ENCODE measurements around the gene TCEANC. TPM values are rescaled to one million over a fixed set of nuclear protein-coding genes. Genes with fewer than 3 reads are reported as not detected.

Gene TCEANC
- total RNA-seq, 6 experiments from 2014 or later, result 0.99 to 1.7 (median 1.1) TPM

DNA sequence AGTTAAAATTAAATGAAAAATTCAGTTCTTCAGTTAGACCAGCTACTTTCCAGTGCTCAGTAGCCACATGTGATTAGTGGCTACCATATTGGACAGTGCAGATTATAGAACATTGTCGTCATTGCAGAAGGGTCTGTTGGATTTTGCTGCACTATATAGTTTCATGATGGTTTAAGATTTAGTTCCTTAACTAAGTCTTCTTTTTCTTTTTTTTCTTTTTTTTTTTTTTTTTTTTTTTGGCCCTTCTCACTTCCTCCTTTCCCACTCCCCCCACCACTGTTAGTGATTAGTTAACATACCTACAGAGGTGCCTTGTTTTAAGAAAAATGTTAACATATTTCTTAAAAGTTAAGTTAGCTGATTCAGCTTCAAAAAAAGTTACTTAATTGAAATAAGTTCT, 45.0 kb downstream of the TCEANC start:
- TF ChIP-seq CTCF (IDR thresholded peaks at IDR 0.05), result no peak
- DNase-seq, result no peak

GRCh38 chrX:13698432-13698831, 45.5 kb downstream of the TCEANC start:
- DNase-seq, result no peak
- H3K36me3 Mint-ChIP-seq (ENCODE audit: low read depth), result no peaks in the 10 kb centered on the region
- H3K27ac Mint-ChIP-seq, result no peak overlapping the region
- H3K4me1 Mint-ChIP-seq (ENCODE audit: low read depth), result peaks cover 35% of the 10 kb centered on the region
- no peak for TF ChIP-seq CTCF (IDR thresholded peaks at IDR 0.05)
- no peak overlapping the region for H3K4me3 Mint-ChIP-seq
- no peaks in the 10 kb centered on the region for H3K27me3 Mint-ChIP-seq (ENCODE audit: insufficient read depth)
- no peaks in the 10 kb centered on the region for H3K9me3 Mint-ChIP-seq

More for the DNA sequence above, 45.0 kb downstream of the TCEANC start:
- no peaks in the 10 kb centered on the region for H3K9me3 Mint-ChIP-seq
- no peaks in the 10 kb centered on the region for H3K36me3 Mint-ChIP-seq (ENCODE audit: low read depth)
- H3K27ac Mint-ChIP-seq, result no peak overlapping the region
- H3K4me1 Mint-ChIP-seq (ENCODE audit: low read depth), result peaks cover 39% of the 10 kb centered on the region
- no peaks in the 10 kb centered on the region for H3K27me3 Mint-ChIP-seq (ENCODE audit: insufficient read depth)
- no peak overlapping the region for H3K4me3 Mint-ChIP-seq

DNA sequence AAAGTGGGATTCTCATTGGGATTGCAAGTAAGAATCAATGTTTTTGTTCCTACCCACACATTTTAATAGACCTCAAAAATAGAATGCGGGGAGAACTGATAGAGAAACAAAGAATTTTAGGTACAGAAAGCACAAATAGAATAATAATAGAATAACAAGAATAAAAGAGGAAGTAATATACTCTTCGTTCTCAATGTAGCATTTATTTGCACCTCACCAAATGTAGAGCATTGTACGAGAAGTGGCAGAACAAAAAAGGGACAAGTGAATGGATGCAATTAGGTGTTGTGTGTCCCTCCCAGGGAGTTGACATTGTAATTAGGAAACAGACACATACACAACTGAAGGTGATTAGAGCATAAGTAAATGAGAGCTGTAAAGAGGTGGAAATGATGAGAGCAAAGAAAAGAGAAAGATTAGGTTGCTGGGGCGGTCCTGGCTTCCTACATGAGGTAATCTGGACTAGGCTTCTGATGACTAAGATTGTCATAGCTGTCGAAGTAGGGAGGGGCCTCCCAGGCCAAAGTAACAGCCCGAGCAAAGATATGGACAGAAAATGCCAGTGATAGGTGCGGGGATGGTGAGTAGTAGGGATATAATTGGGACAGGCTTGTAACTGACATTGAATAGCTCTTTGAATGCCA, 46.4 kb downstream of the TCEANC start:
- Mint-ChIP-seq H3K4me3 (no peak overlapping the region), H3K36me3 (ENCODE audit: low read depth) (no peaks in the 10 kb centered on the region), H3K4me1 (ENCODE audit: low read depth) (peaks cover 35% of the 10 kb centered on the region), H3K27me3 (ENCODE audit: insufficient read depth) (no peaks in the 10 kb centered on the region), H3K9me3 (no peaks in the 10 kb centered on the region), H3K27ac (no peak overlapping the region)
- DNase-seq, result no peak
- no peak for TF ChIP-seq CTCF (IDR thresholded peaks at IDR 0.05)

DNA sequence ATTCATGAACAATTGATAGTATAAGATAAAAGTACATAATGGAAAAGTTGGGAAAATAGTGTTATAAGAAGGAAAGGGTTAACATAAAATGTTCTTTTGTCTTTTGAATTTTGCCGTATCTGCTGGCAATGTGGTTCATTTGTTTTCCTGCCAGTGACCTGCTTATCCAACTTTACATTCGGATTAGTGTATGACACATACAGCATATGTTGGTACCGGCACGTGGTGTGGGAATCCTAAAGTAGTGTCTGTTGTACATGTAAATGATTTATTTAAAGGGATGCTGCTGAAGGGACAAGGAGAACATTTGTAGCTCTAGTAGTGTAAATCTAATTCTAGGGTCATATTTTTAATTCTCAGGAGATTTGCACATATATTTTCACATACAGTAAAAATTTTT, 47.4 kb downstream of the TCEANC start:
- H3K27ac Mint-ChIP-seq, result no peak overlapping the region
- no peaks in the 10 kb centered on the region for H3K27me3 Mint-ChIP-seq (ENCODE audit: insufficient read depth)
- DNase-seq, result no peak
- no peak for TF ChIP-seq CTCF (IDR thresholded peaks at IDR 0.05)
- H3K36me3 Mint-ChIP-seq (ENCODE audit: low read depth), result no peaks in the 10 kb centered on the region
- H3K4me3 Mint-ChIP-seq, result no peak overlapping the region
- peaks cover 25% of the 10 kb centered on the region for H3K4me1 Mint-ChIP-seq (ENCODE audit: low read depth)
- H3K9me3 Mint-ChIP-seq, result no peaks in the 10 kb centered on the region

- H3K27me3 Mint-ChIP-seq (ENCODE audit: insufficient read depth), result no peaks in the 10 kb centered on the region
- H3K9me3 Mint-ChIP-seq, result no peaks in the 10 kb centered on the region
- DNase-seq, result no peak
- H3K4me1 Mint-ChIP-seq (ENCODE audit: low read depth), result peaks cover 21% of the 10 kb centered on the region
- H3K4me3 Mint-ChIP-seq, result no peak overlapping the region
- no peak for TF ChIP-seq CTCF (IDR thresholded peaks at IDR 0.05)
- H3K36me3 Mint-ChIP-seq (ENCODE audit: low read depth), result no peaks in the 10 kb centered on the region; the same call in 1 of the 2 replicates
- H3K27ac Mint-ChIP-seq, result no peak overlapping the region
Observed at GRCh38 chrX:13702111-13702789, 49.3 kb downstream of the TCEANC start.
